ENCODE data around the gene HHIPL1.

DNA sequence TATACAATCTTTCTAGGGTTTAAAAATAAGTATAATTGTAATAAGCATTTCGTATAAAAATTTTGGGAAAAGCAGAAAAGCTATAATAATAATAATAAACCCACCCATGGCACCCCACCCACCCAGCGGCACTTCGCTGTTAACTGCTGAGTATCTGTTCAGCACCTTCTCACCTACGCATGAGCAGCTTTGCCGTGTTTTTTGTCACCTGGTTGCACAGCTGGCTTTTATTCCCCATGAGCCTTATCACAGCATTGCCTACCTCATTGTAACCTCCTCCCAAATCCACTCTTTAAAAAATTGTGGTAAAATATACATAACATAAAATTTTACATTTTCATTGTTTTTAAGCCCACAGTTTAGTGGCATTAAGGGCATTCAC, 73.9 kb downstream of the HHIPL1 start:
- TF ChIP-seq, protein P1, sequence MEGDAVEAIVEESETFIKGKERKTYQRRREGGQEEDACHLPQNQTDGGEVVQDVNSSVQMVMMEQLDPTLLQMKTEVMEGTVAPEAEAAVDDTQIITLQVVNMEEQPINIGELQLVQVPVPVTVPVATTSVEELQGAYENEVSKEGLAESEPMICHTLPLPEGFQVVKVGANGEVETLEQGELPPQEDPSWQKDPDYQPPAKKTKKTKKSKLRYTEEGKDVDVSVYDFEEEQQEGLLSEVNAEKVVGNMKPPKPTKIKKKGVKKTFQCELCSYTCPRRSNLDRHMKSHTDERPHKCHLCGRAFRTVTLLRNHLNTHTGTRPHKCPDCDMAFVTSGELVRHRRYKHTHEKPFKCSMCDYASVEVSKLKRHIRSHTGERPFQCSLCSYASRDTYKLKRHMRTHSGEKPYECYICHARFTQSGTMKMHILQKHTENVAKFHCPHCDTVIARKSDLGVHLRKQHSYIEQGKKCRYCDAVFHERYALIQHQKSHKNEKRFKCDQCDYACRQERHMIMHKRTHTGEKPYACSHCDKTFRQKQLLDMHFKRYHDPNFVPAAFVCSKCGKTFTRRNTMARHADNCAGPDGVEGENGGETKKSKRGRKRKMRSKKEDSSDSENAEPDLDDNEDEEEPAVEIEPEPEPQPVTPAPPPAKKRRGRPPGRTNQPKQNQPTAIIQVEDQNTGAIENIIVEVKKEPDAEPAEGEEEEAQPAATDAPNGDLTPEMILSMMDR (IDR thresholded peaks at IDR 0.05; ENCODE audit: insufficient read depth, low read length): no peak
- TF ChIP-seq POLR2AphosphoS5 (IDR thresholded peaks at IDR 0.05; ENCODE audit: low read depth): no peak
